OCI-LY3 (cell line): Measurements from ENCODE around the gene LYPD5.

Experiments used
- H2AFZ ChIP-seq: fragments of 200-600, 300-600 bp; shearing (Covaris generic); 2 replicates; pipeline ENCODE4 v1.6.0; 2014; ENCODE audit warnings: antibody characterized with exemption, low read depth, low read length
- H3K27ac ChIP-seq: fragments of 200-600, 300-600 bp; sonication (generic); 2 replicates; pipeline ENCODE4 v1.5.1; 2014; ENCODE audit warnings: mild to moderate bottlenecking, low read length, moderate library complexity, mixed read lengths
- H3K27me3 ChIP-seq: fragments of 200-600, 300-600 bp; sonication (generic); 2 replicates; pipeline ENCODE4 v1.6.1; 2014; ENCODE audit warnings: low read depth, low read length, mixed read lengths
- H3K36me3 ChIP-seq: fragments of 200-600, 300-600 bp; sonication (generic); replicated peaks from 2 replicates; pipeline ENCODE3; 2014; ENCODE audit warnings: low read depth, low read length, mixed read lengths
- H3K4me1 ChIP-seq: fragments of 300-600, 200-600 bp; sonication (generic); 2 replicates; pipeline ENCODE4 v1.6.1; 2014; ENCODE audit warnings: low read length, mixed read lengths
- H3K4me2 ChIP-seq: fragments of 200-600, 300-600 bp; sonication (generic); 2 replicates; pipeline ENCODE4 v1.6.1; 2014; ENCODE audit warnings: low read length, mixed read lengths
- H3K4me3 ChIP-seq: fragments of 300-600, 200-600 bp; sonication (generic); 2 replicates; pipeline ENCODE4 v1.5.1; 2014; ENCODE audit warnings: antibody characterized with exemption, mild to moderate bottlenecking, low read length, moderate library complexity
- H3K79me2 ChIP-seq: fragments of 300-600, 200-600 bp; shearing (Covaris generic); 2 replicates; pipeline ENCODE4 v1.6.1; 2014; ENCODE audit warnings: mild to moderate bottlenecking, low read length, mixed read lengths
- H3K9ac ChIP-seq: fragments of 300-600, 200-600 bp; shearing (Covaris generic); 2 replicates; pipeline ENCODE4 v1.6.0; 2014; ENCODE audit warnings: mild to moderate bottlenecking, low read length, moderate library complexity
- H3K9me3 ChIP-seq: fragments of 200-600, 300-600 bp; shearing (Covaris generic); 2 replicates; pipeline ENCODE4 v1.6.1; 2014; ENCODE audit warnings: low read length, mixed read lengths; ENCODE audit not compliant: insufficient read depth
- H4K20me1 ChIP-seq: fragments of 200-600, 300-600 bp; sonication (generic); 2 replicates; pipeline ENCODE4 v1.6.1; 2016; ENCODE audit warnings: low read length, mixed read lengths; ENCODE audit not compliant: insufficient read depth
- EZH2phosphoT487 ChIP-seq: fragments of 200-600 bp; shearing (Covaris generic); IDR thresholded peaks from 2 replicates; pipeline ENCODE4 v1.6.1; 2018; ENCODE audit warnings: antibody characterized with exemption, mixed run types, low read depth
- TF ChIP-seq, protein P1 (sequence below): fragments of 200-600, 300-600 bp; sonication (generic); IDR thresholded peaks from 2 replicates; pipeline ENCODE4 v1.5.1; 2014; ENCODE audit warnings: antibody characterized with exemption, low read length, low read depth

LYPD5 gene

DNA sequence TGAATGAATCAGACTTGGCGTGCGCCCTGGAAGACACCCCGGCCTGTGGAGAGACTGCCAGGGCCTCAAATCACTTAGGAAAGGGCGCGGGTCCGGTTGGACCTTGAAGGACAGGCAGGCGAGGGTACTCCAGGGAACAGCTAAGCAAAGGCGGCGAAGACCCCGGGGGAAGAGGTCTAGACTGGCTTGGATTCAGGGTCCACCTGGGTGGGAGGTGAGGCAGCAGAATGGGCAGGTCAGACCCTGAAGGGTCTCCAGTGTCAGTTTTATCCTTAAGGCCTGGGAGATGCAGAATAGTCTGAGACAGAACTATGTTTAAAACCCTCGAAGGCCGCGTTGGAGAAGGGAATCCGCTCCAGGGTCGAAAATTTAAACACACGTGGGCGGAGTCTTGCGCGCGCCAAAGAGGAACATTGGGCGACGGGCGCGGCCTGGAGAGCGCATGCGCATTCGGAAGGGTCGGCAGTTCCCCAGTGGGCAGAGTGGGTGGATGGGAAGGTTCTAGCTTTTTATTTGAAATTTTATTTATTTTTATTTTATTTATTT, 46.9 kb downstream of the LYPD5 start:
- Histone ChIP-seq H3K4me1 (peaks cover 65% of the 10 kb centered on the region), H3K27ac (peak overlapping the region; percentile 95), H3K79me2 (peaks cover 34% of the 10 kb centered on the region), H3K9ac (peak overlapping the region; percentile 100), H3K27me3 (no peaks in the 10 kb centered on the region), H2AFZ (no peak overlapping the region), H3K9me3 (no peaks in the 10 kb centered on the region), H3K36me3 (peaks cover 39% of the 10 kb centered on the region), H3K4me2 (peak overlapping the region; percentile 97), H3K4me3 (peak overlapping the region; percentile 86), H4K20me1 (no peaks in the 10 kb centered on the region)
- no peak for TF ChIP-seq EZH2phosphoT487
- TF ChIP-seq, protein P1, sequence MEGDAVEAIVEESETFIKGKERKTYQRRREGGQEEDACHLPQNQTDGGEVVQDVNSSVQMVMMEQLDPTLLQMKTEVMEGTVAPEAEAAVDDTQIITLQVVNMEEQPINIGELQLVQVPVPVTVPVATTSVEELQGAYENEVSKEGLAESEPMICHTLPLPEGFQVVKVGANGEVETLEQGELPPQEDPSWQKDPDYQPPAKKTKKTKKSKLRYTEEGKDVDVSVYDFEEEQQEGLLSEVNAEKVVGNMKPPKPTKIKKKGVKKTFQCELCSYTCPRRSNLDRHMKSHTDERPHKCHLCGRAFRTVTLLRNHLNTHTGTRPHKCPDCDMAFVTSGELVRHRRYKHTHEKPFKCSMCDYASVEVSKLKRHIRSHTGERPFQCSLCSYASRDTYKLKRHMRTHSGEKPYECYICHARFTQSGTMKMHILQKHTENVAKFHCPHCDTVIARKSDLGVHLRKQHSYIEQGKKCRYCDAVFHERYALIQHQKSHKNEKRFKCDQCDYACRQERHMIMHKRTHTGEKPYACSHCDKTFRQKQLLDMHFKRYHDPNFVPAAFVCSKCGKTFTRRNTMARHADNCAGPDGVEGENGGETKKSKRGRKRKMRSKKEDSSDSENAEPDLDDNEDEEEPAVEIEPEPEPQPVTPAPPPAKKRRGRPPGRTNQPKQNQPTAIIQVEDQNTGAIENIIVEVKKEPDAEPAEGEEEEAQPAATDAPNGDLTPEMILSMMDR: no peak

DNA sequence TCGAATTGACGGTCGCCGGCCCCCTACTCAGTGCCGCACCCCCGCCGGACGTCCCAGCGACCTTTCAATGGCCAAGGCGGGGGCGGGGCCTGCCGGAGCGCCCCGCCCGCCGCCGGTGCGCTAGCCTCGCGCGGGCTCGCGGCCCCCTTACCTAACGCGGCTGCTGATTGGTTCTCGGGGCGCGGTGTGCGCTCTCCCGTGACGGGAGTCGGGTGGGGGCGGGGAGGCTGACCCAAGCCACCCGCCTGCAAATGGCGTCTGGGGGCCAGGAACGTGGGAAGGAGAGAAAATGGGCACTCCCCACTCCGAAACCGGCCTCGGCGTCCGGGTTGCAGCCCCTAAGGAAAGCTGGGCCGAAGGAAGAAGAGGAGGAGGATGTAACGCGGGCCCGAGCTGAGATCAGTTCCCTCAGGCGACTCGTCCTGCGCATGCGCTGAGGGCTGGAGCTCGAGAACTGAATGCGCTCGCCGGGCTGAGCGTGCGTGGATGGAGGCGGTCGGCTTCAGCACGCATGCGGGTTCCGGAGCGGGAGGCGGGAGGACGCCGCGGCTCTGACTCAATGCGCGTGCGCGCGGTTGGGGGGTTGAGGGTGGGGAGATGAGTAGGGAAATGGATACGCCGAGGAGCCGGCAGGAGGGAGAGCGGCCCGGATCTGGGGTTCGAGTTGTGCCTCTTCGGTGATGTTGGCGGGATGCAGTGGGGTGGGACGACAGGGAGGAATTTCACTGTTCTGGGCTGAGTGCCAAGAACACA, 47.6 kb downstream of the LYPD5 start, which contains the start of gene SMG9:
SMG9 (minus strand) TSS at position 460 of the 753 bp plus-strand sequence. CDS start 4,221 bp downstream, outside the sequence.
- peaks cover 68% of the 10 kb centered on the region for H3K4me1 ChIP-seq
- H3K27ac ChIP-seq: peak within 1 kb of the TSS; percentile 95
- H3K36me3 ChIP-seq: peaks cover 46% of the 10 kb centered on the region
- peak within 1 kb of the TSS; percentile 100 for H3K9ac ChIP-seq
- H2AFZ ChIP-seq: no peak within 1 kb of the TSS
- H3K9me3 ChIP-seq: no peaks in the 10 kb centered on the region
- TF ChIP-seq EZH2phosphoT487: no peak
- TF ChIP-seq, protein P1: no peak
- peak within 1 kb of the TSS; percentile 97 for H3K4me2 ChIP-seq
- no peaks in the 10 kb centered on the region for H4K20me1 ChIP-seq
- H3K79me2 ChIP-seq: peaks cover 34% of the 10 kb centered on the region
- peak within 1 kb of the TSS; percentile 86 for H3K4me3 ChIP-seq
- H3K27me3 ChIP-seq: no peaks in the 10 kb centered on the region

DNA sequence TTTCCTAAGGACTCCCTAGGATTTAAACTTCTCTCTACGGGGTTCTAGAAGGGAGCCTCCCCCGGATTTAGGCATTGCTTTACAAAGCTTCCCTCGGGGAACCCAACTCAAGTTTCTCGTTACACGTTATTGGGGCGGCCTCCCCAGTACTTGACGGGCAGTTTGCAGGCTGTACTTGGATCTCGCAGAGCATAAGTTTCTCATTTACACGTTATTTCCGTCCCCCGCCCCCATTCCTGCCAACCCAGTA, 48.1 kb downstream of the LYPD5 start:
- TF ChIP-seq EZH2phosphoT487: no peak
- TF ChIP-seq, protein P1: no peak
- Histone ChIP-seq H3K9me3 (no peaks in the 10 kb centered on the region), H3K4me2 (peak overlapping the region; percentile 97), H3K27me3 (no peaks in the 10 kb centered on the region), H3K4me3 (peak overlapping the region; percentile 86), H4K20me1 (no peaks in the 10 kb centered on the region), H3K36me3 (peaks cover 51% of the 10 kb centered on the region), H3K27ac (peak overlapping the region; percentile 95), H3K4me1 (peaks cover 68% of the 10 kb centered on the region), H3K9ac (peak overlapping the region; percentile 100), H2AFZ (no peak overlapping the region), H3K79me2 (peaks cover 34% of the 10 kb centered on the region)

DNA sequence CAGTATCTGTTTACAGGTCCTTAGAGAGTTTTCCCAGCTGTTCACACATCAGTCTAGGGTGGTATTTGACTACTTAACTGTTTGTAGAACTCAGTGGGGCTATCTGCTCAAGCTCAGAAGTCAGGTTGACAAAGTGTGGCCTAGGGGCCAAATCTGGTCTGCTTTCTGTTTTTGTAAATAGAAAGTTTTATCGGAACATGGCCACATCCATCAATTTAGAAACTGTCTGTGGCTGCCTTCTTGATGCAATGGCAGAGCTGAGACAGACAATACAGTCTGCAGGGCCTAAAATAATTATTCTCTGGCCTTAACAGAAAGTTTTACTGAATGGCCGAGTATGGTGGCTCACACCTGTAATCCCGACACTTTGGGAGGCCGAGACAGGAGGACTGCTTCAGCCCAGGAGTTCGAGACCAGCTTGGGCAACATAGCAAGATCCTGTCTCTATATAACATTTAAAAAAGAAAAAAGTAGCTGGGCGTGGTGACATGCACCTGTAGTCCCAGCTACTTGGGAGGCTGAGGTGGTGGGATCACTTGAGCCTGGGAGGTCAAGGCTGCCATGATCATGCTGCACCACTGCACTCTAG, 49.9 kb downstream of the LYPD5 start:
- peak overlapping the region; percentile 97 for H3K4me2 ChIP-seq
- H3K79me2 ChIP-seq: peaks cover 34% of the 10 kb centered on the region
- H3K4me1 ChIP-seq: peaks cover 69% of the 10 kb centered on the region
- H3K27me3 ChIP-seq: no peaks in the 10 kb centered on the region
- H3K27ac ChIP-seq: peak overlapping the region; percentile 95
- peaks cover 59% of the 10 kb centered on the region for H3K36me3 ChIP-seq
- H3K9ac ChIP-seq: no peak overlapping the region
- H2AFZ ChIP-seq: no peak overlapping the region
- no peak overlapping the region for H3K4me3 ChIP-seq
- TF ChIP-seq EZH2phosphoT487: no peak
- TF ChIP-seq, protein P1: no peak
- no peaks in the 10 kb centered on the region for H4K20me1 ChIP-seq
- no peaks in the 10 kb centered on the region for H3K9me3 ChIP-seq
